KMS-11 (cell line): ENCODE data around the gene C10orf62.

Experiments
- H2AFZ ChIP-seq: fragments of 200-600 bp; sonication (generic); 2 replicates; pipeline ENCODE4 v1.6.1; 2016; ENCODE audit warnings: antibody characterized with exemption, mixed run types, low read depth
- H3K27ac ChIP-seq: fragments of 200-600 bp; sonication (generic); 2 replicates; pipeline ENCODE4 v1.6.1; 2016; ENCODE audit warnings: mild to moderate bottlenecking, mixed run types
- H3K27me3 ChIP-seq: fragments of 200-600 bp; sonication (generic); 2 replicates; pipeline ENCODE4 v1.6.1; 2017; ENCODE audit warnings: mild to moderate bottlenecking, low read depth, mixed run types, moderate library complexity; ENCODE audit not compliant: insufficient read depth
- H3K36me3 ChIP-seq: fragments of 200-600 bp; sonication (generic); 2 replicates; pipeline ENCODE4 v1.6.1; 2017; ENCODE audit warnings: mild to moderate bottlenecking, mixed run types; ENCODE audit not compliant: insufficient read depth
- H3K4me1 ChIP-seq: fragments of 200-600 bp; sonication (generic); 2 replicates; pipeline ENCODE4 v1.6.1; 2016; ENCODE audit warnings: mild to moderate bottlenecking, low read depth, mixed run types; ENCODE audit not compliant: poor library complexity, severe bottlenecking
- H3K4me2 ChIP-seq: fragments of 200-600 bp; sonication (generic); 2 replicates; pipeline ENCODE4 v1.7.0; 2016; ENCODE audit warnings: mild to moderate bottlenecking, mixed run types
- H3K4me3 ChIP-seq: fragments of 200-600 bp; sonication (generic); IDR thresholded peaks from 2 replicates; pipeline ENCODE4 v1.6.1; 2017; ENCODE audit warnings: low read depth, low read length, mixed read lengths; ENCODE audit not compliant: insufficient read depth
- H3K79me2 ChIP-seq: fragments of 200-600 bp; sonication (generic); 2 replicates; pipeline ENCODE4 v1.6.1; 2016; ENCODE audit warnings: low read depth, mixed run types; ENCODE audit not compliant: insufficient read depth
- H3K9ac ChIP-seq: fragments of 200-600 bp; sonication (generic); 2 replicates; pipeline ENCODE4 v1.6.1; 2016; ENCODE audit warnings: mild to moderate bottlenecking, mixed run types
- H4K20me1 ChIP-seq: fragments of 200-600 bp; sonication (generic); 2 replicates; pipeline ENCODE4 v1.6.1; 2016; ENCODE audit warnings: mild to moderate bottlenecking, mixed run types; ENCODE audit not compliant: insufficient read depth
- CTCF ChIP-seq: fragments of 200-600 bp; sonication (generic); conservative IDR thresholded peaks from 2 replicates; pipeline ENCODE4 v1.6.1; 2017; ENCODE audit warnings: low read depth, mild to moderate bottlenecking, antibody characterized with exemption, low read length, moderate library complexity, mixed read lengths

C10orf62 gene

GRCh38 chr10:97571622-97572021 is 17.9 kb upstream of the C10orf62 start:
- Histone ChIP-seq H2AFZ (peak overlapping the region; percentile 25; the same call in 1 of the 2 replicates), H3K4me2 (no peak overlapping the region), H3K27ac (no peak overlapping the region)

GRCh38 chr10:97572214-97572989 is 17.1 kb upstream of the C10orf62 start, which contains the start of gene ANKRD2:
Gene ANKRD2 (plus strand): TSS chr10:97572779. CDS start chr10:97572789, 10 bp downstream.
- H3K4me2 ChIP-seq = no peak within 1 kb of the TSS
- H3K36me3 ChIP-seq = no peaks in the 10 kb centered on the region
- H3K27me3 ChIP-seq = no peaks in the 10 kb centered on the region
- no peaks in the 10 kb centered on the region for H3K79me2 ChIP-seq
- H3K9ac ChIP-seq = no peak within 1 kb of the TSS
- H4K20me1 ChIP-seq = no peaks in the 10 kb centered on the region
- H3K27ac ChIP-seq = no peak within 1 kb of the TSS
- H3K4me3 ChIP-seq = no peak within 1 kb of the TSS
- H3K4me1 ChIP-seq = no peaks in the 10 kb centered on the region
- peak within 1 kb of the TSS; percentile 25; the same call in 1 of the 2 replicates for H2AFZ ChIP-seq
- TF ChIP-seq CTCF = peak; percentile 75

More at GRCh38 chr10:97571622-97572021, 17.9 kb upstream of the C10orf62 start:
- Histone ChIP-seq H3K4me1 (no peaks in the 10 kb centered on the region), H3K4me3 (no peak overlapping the region), H3K36me3 (no peaks in the 10 kb centered on the region), H3K79me2 (no peaks in the 10 kb centered on the region), H4K20me1 (no peaks in the 10 kb centered on the region), H3K27me3 (no peaks in the 10 kb centered on the region), H3K9ac (no peak overlapping the region)
- TF ChIP-seq CTCF = no peak

- Histone ChIP-seq H3K4me2 (no peak overlapping the region), H3K9ac (no peak overlapping the region), H3K4me3 (no peak overlapping the region), H3K27me3 (no peaks in the 10 kb centered on the region), H3K4me1 (no peaks in the 10 kb centered on the region), H4K20me1 (no peaks in the 10 kb centered on the region), H2AFZ (no peak overlapping the region), H3K36me3 (no peaks in the 10 kb centered on the region), H3K27ac (no peak overlapping the region), H3K79me2 (no peaks in the 10 kb centered on the region)
- no peak for TF ChIP-seq CTCF
Measured at GRCh38 chr10:97573021-97573420, 16.5 kb upstream of the C10orf62 start.

- no peak overlapping the region for H3K27ac ChIP-seq
- H3K4me1 ChIP-seq = no peaks in the 10 kb centered on the region
Measured at GRCh38 chr10:97573672-97574071, 15.8 kb upstream of the C10orf62 start.

More at GRCh38 chr10:97573672-97574071, 15.8 kb upstream of the C10orf62 start:
- Histone ChIP-seq H2AFZ (no peak overlapping the region), H4K20me1 (no peaks in the 10 kb centered on the region), H3K4me3 (no peak overlapping the region), H3K36me3 (no peaks in the 10 kb centered on the region), H3K9ac (no peak overlapping the region), H3K27me3 (no peaks in the 10 kb centered on the region), H3K4me2 (no peak overlapping the region), H3K79me2 (no peaks in the 10 kb centered on the region)
- no peak for TF ChIP-seq CTCF
